GM12873 (cell line): ENCODE data around the gene AAR2.

Experiments used
- CTCF ChIP-seq: IDR thresholded peaks from 2 replicates; pipeline ENCODE4 v1.5.1; 2012; ENCODE audit warnings: low read depth, mild to moderate bottlenecking, moderate library complexity, low read length, control low read depth; ENCODE audit not compliant: insufficient read depth; ENCODE audit errors: missing control alignments

AAR2 gene

GRCh38 chr20:36201198-36201597 is 35.1 kb upstream of the AAR2 start:
- TF ChIP-seq CTCF = no peak

GRCh38 chr20:36202891-36203338 is 33.4 kb upstream of the AAR2 start:
- TF ChIP-seq CTCF = peak; percentile 100

- no peak for TF ChIP-seq CTCF
Measured at GRCh38 chr20:36203861-36204260, 32.4 kb upstream of the AAR2 start.

GRCh38 chr20:36205026-36205425 is 31.3 kb upstream of the AAR2 start:
- no peak for TF ChIP-seq CTCF

GRCh38 chr20:36206068-36206467 is 30.2 kb upstream of the AAR2 start:
- no peak for TF ChIP-seq CTCF

- TF ChIP-seq CTCF = no peak
Measured at GRCh38 chr20:36206641-36207040, 29.6 kb upstream of the AAR2 start.

- no peak for TF ChIP-seq CTCF
Measured at GRCh38 chr20:36207602-36208001, 28.7 kb upstream of the AAR2 start.
